ENCODE data around the gene ARHGAP9. TPM values are rescaled to one million over a fixed set of nuclear protein-coding genes. Genes with fewer than 3 reads are reported as not detected.
"Not testable (repeated sequence)": the region's sequence is repeated elsewhere in the genome, so short reads cannot be mapped to it uniquely, and the experiment has no call there.

The ARHGAP9 gene
- total and polyA plus RNA-seq, 11 donors: 1.7 to 33.4 (median 3.6) TPM

DNA sequence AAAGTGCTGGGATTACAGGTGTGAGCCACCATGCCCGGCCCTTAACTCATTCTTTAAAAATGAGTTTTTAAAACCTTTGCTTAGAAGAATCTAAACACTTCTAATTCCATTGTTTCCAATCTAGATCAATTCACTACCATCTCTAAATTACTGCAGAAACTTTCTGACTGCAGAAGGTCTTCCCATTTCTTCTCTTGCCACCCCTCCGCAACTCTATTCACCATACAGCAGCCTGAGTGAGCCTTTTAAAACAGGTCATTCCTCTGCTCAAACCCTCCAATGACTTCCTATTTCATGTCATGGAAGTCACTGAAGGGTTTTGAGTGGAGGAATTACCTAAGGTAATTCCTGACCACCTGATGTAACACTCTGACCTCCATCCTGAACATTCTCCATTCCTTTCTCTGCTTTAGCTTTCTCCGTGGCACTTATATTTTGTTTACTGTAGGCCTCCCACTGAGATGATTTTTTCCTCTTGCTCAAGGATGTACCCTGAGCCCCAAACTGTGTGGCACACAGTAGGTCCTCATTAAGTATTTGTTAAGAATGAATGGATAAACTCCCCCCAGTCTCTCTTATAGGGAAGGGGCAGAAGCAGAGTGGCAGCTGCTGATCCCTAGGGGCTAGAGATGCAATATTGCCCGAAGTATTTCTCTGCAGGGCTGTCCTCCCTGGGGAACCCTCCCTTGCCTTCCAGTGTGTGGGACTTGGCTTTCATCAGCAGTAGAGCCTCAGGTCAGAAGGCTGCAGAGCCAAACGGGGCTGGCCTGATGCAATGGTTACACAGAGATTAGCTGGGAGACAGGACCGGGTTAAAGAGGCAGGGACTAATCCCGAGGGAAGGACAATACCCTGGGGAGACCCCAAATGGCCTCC, 39.5 kb upstream of the ARHGAP9 start:
- TF ChIP-seq CTCF (IDR thresholded peaks at IDR 0.05) (no peak), POLR2A (IDR thresholded peaks at IDR 0.05) (no peak)
- peak in 1 of 4 donors; percentile 3 for ATAC-seq
- Histone ChIP-seq H3K27ac (peak overlapping the region; percentile 85 to 100 (median 96)), H3K4me3 (peak overlapping the region; percentile 64 to 99 (median 77)), H3K36me3 (peaks cover 0 to 53% (median 41%) of the 10 kb centered on the region in 9 donors), H3K27me3 (no peaks in the 10 kb centered on the region), H3K9me3 (no peaks in the 10 kb centered on the region), H3K4me1 (peaks cover 0 to 76% (median 50%) of the 10 kb centered on the region in 12 donors)
- DNase-seq: peak in 4 of 5 donors; percentile 30 to 71 (median 56)
- intact Hi-C loops (cut with DNase I): loop anchor here in 1 of 10 donors (5.0 kb wide), 1 partner anchor 832 kb away; the partner anchor contains the start of gene PTGES3
- WGBS, 4 donors: 18 to 21% (median 19%) methylated on average over 7 of the region's 7 CpGs

DNA sequence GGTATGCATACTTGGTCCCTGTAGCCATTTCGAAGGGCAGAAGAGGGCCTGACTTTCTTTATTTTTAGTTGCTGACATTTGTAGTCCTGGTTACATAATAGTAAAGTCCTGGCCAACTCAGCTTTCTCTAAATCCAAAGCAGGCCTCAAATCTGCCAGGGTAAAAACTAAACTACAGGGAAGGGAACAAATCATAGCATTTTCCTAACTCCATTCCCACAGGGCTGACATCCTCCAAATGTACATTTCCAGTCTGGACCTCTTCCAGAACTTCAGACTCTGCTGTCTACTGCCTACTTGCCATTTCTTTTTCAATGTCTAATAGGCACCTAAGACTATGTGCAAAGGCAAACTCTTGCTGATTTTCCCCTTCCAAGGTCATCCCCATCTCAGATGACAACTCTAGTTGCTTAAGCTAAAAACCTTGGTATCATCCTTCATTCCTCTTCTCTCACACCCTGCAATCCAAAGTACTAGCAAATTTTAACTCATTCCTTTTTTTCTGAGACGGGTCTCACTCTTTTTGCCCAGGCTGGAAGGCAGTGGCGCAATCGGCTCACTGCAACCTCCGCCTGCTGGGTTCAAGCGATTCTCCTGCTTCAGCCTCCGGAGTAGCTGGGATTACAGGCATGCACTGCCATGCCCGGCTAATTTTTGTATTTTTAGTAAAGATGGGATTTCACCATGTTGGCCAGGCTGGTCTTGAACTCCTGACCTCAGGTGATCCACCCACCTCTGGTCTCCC, 38.7 kb upstream of the ARHGAP9 start:
- peak overlapping the region; percentile 64 to 99 (median 77) for H3K4me3 ChIP-seq
- no peak for ATAC-seq
- peak overlapping the region; percentile 59 to 100 (median 96) for H3K27ac ChIP-seq
- intact Hi-C loops (cut with DNase I): loop anchor here in 1 of 10 donors (5.0 kb wide), 1 partner anchor 831 kb away; the partner anchor contains the start of gene PTGES3
- TF ChIP-seq POLR2A (IDR thresholded peaks at IDR 0.05) (no peak), CTCF (IDR thresholded peaks at IDR 0.05) (no peak)
- H3K9me3 ChIP-seq: no peaks in the 10 kb centered on the region
- no peaks in the 10 kb centered on the region for H3K27me3 ChIP-seq
- no peak for DNase-seq
- peaks cover 0 to 68% (median 42%) of the 10 kb centered on the region in 12 donors for H3K4me1 ChIP-seq
- 41 to 52% (median 44%) methylated on average over 8 of the region's 8 CpGs for WGBS, 4 donors
- peaks cover 0 to 58% (median 45%) of the 10 kb centered on the region in 9 donors for H3K36me3 ChIP-seq

DNA sequence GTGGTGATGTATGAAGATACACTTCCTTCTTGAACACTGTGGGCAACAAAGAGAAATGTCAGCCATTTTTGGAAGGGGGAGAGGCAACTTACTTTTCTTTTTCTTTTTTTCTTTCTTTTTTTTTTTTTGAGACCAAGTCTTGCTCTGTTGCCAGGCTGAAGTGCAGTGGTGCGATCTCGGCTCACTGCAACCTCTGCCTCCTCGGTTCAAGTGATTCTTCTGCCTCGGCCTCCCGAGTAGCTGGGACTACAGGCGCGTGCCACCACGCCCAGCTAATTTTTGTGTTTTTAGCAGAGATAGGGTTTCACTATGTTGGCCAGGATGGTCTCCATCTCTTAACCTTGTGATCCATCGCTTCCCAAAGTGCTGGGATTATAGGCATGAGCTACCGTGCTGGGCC, 38.1 kb upstream of the ARHGAP9 start:
- Histone ChIP-seq H3K4me1 (peaks cover 0 to 67% (median 41%) of the 10 kb centered on the region in 12 donors), H3K4me3 (peak overlapping the region in 9 of 12 donors; percentile 71 to 99 (median 80)), H3K27ac (peak overlapping the region in 11 of 12 donors; percentile 37 to 100 (median 95)), H3K36me3 (peaks cover 1 to 64% (median 51%) of the 10 kb centered on the region in 9 donors)
- ATAC-seq, H3K9me3 ChIP-seq, DNase-seq, H3K27me3 ChIP-seq: not testable (repeated sequence)
- intact Hi-C loops (cut with DNase I): loop anchor here in 1 of 10 donors (5.0 kb wide), 1 partner anchor 830 kb away; the partner anchor contains the start of gene PTGES3
- WGBS, 4 donors: 77 to 83% (median 79%) methylated on average over 10 of the region's 10 CpGs

DNA sequence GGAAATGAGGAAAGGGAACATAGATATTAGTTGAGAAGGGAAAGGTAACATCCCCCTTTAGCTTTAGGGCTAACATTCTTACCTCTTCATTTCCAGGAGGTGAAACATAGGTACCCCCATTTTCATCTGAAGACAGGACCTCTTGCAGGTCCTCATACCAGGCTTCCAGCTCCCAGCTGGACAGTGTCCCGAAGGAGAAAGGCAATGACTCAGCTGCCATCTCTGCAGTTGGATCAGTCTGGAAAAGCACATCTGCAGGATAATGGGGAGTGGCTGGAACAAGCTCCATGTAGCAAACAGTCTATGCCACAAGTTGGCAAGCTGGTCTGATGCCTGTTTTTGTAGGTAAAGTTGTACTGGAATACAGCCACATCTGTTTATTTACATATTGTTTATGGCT, 37.5 kb upstream of the ARHGAP9 start:
- intact Hi-C loops (cut with DNase I): loop anchor here in 1 of 10 donors (5.0 kb wide), 1 partner anchor 830 kb away; the partner anchor contains the start of gene PTGES3
- peak overlapping the region in 10 of 12 donors; percentile 36 to 100 (median 94) for H3K27ac ChIP-seq
- H3K36me3 ChIP-seq: peaks cover 3 to 69% (median 57%) of the 10 kb centered on the region in 9 donors
- H3K4me3 ChIP-seq: peak overlapping the region in 4 of 12 donors; percentile 75 to 99 (median 87)
- H3K4me1 ChIP-seq: peaks cover 0 to 66% (median 40%) of the 10 kb centered on the region in 12 donors
- DNase-seq (peak in 1 of 5 donors; percentile 39), ATAC-seq (no peak)
- TF ChIP-seq POLR2A (IDR thresholded peaks at IDR 0.05) (no peak), CTCF (IDR thresholded peaks at IDR 0.05) (no peak)
- no peaks in the 10 kb centered on the region for H3K27me3 ChIP-seq
- 18 to 69% (median 45%) methylated on average over 1 of the region's 1 CpG for WGBS, 4 donors
- H3K9me3 ChIP-seq: no peaks in the 10 kb centered on the region
